ENCODE data around the gene SLC25A38. TPM values are rescaled to one million over a fixed set of nuclear protein-coding genes. Genes with fewer than 3 reads are reported as not detected.
"Not testable (repeated sequence)": the region's sequence is repeated elsewhere in the genome, so short reads cannot be mapped to it uniquely, and the experiment has no call there.

SLC25A38 gene, protein sequence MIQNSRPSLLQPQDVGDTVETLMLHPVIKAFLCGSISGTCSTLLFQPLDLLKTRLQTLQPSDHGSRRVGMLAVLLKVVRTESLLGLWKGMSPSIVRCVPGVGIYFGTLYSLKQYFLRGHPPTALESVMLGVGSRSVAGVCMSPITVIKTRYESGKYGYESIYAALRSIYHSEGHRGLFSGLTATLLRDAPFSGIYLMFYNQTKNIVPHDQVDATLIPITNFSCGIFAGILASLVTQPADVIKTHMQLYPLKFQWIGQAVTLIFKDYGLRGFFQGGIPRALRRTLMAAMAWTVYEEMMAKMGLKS
- polyA plus RNA-seq (ENCODE audit: insufficient read length in 4 of 4), result 10 to 100 TPM; 32.6 to 38.5 (median 36.5) TPM

DNA sequence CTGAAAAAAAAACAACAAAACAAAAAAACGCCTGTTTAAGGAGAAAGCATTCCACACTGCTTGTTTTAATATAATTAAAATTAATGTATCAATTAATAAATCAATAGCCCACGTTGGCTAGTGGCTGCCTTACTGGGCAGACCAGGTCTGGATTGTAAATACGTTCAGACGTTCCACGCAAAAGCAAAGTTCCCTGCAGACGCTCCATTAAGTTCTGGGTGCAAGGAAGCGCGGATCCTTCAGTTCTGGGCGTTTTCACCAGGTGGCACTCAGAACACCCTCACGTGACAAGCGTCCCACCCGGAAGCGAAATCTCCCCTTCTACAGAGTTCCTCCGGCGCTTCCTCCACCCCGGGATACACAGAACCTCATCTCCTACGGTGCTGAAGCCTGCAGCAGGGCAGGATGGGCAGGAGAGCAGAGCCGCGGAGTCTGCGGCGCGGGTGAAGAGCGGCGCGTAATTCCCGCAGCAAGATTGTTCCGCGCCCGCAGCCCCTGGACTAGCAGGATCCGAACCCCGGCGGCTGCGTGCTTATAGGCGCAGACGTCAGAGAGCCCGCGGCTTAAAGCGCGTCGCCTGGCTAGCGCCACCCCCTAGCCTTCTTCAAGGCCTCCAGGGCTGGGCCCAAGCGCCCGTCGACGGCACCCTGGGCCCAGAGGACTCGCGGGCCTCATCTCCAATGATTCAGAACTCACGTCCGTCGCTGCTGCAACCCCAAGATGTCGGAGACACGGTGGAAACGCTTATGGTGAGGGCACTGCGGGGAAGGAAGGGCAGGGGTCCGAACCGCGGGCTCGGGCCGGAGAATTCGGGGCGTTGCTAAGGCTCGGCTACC is at the start of gene SLC25A38:
Gene SLC25A38 (plus strand): TSS at position 326 of the 836 bp plus-strand sequence. CDS start 355 bp downstream, at position 681.
- peak; percentile 60 to 78 (median 70) for DNase-seq (ENCODE audit: low read depth in 4 of 4, low spot score in 2 of 4)

DNA sequence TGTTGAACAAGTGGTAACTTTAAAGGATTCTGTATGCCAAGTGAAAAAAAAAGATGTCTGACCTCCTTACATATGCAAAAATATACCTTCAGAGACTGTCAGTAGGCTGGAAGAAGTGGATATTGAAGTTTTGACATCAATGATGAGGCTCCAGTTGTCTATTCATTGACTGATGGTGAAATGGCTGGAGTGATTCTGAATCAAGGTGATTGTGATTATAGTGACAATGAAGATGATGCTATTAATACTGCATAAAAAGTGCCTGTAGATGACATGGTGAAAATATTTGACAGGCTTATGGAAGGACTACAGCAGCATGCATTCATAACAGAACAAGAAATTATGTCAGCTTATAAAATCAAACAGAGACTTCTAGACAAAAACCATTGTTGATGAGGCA is 49.6 kb upstream of the SLC25A38 start:
- no peak for DNase-seq (ENCODE audit: low read depth in 4 of 4, low spot score in 2 of 4)

DNA sequence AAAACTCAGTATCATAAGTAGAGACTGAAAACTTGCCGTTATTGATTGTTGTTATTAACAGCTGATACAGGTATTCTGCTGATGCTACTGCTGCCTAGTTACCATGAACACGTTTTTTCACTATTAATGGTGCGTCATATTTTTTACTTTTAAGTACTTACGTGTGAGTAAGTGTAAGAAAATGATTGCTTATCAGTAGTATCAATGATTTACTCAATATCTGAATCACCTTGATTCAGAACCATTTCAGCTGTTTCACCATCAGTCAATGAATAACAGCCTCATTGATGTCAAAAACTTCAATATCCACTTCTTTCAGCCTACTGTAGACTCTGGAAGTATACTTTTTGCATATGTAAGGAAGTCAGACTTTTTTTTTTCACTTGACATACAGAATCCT is 49.0 kb upstream of the SLC25A38 start:
- no peak for DNase-seq (ENCODE audit: low read depth in 4 of 4, low spot score in 2 of 4)

DNA sequence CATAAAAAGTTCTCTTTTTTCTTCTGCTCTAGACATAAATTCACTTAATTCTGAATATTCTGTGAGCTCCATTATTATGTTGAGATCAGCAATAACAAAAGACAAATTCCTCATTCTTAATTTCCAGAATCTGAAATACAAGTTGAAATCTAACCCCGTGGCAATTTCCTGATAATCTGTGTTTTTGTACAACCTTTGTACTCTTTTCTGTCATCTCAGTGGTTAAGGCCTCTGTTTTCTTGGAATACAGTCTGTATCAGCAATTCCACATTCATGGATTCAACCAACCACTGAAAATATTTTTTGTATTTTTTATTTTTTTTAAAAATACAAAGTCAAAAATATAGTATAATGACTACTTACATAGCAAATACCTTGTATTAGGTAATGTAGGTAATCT is 45.0 kb upstream of the SLC25A38 start:
- DNase-seq (ENCODE audit: low read depth in 4 of 4, low spot score in 2 of 4), result no peak

DNA sequence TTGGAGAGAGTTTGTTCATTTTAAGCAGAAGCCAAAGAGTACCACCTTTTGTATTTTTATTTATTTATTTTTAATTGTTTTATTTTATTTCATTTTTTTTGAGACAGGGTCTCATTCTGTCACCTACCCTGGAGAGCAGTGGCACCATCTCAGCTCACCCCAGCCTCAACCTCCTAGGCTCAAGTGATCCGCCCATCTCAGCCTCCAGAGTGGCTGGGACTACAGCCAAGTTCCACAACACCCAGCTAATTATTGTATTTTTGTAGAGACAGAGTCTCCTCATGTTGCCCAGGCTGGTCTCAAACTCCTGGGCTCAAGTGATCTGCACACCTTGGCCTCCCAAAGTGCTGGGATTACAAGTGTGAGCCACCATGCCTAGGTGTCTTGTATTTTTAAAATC is 44.1 kb upstream of the SLC25A38 start:
- no peak for DNase-seq (ENCODE audit: low read depth in 4 of 4, low spot score in 2 of 4)

DNA sequence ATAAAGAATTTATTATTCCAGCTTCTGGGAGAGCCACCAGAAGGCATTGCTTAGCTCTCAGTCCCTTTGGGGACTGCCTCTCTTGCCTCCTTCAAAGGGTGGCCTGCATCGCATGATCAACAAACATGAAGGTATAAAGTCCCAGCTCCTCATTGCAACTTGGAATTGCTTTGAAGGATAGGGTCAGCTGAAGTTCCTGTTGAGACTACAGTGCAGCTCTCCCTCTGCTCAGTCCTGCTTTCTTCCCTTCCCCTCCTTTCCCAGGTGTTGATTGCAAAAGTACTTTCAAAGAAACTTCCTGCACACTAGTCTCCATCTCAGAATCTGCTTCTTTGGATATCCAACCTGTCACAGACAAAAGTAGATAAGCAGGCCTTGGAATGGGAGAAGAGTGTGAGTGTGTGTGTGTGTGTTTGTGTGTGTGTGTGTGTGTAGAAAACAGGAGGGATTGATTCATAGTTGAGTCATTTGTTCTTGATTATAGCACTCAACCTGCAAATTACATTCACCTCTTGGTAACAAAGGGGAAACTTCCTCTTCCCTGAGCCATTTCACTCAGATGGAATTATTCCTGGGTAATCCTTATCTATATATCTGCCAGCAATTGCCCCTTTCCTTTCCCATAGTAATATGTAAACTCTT is 40.0 kb upstream of the SLC25A38 start:
- no peak for DNase-seq (ENCODE audit: low read depth in 4 of 4, low spot score in 2 of 4)

DNA sequence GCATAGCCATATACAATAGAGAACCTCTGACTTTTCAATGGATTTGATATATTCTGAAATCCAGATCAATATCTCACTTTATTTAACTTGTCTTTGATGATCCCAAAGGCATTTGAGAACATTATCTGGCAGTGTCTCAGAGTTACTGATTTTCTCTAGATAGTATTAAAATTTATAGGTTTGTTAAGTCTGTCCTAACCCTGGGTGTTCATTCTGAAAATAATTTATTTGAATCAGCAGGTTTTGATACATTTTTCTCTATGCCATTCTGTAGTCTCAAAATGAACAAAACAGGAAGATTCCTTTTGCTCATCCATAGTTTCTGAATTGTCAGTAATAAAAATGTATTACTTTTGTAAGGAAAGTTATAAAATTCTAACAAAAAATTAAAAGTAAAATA is 39.4 kb upstream of the SLC25A38 start:
- DNase-seq (ENCODE audit: low read depth in 4 of 4, low spot score in 2 of 4), result no peak

DNA sequence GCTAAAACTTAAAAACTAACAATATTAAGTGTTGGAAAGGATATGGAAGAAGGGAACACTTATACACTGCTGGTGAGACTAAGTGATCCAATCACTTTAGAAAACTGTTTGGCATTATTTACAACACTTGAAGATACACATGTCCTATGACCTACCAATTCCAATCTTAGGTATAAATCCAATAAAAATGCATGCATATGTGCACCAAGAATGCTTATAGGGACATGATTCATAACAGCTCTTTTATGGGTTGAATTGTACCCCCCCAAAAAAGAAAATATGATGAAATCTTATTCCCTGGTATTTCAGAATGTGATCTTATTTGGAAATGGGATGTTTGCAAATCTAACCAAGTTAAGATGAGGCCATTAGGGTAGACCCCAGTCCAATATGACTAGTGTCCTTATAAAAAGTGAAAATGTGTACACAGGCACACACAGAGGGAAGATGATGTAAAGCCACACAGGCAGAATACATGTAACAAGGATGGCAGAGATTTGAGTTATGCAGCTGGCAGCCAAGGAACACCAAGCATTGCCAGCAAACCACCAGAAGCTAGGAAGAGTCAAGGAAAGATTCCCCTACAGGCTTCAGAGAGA is 38.3 kb upstream of the SLC25A38 start:
- DNase-seq (ENCODE audit: low read depth in 4 of 4, low spot score in 2 of 4), result no peak

DNA sequence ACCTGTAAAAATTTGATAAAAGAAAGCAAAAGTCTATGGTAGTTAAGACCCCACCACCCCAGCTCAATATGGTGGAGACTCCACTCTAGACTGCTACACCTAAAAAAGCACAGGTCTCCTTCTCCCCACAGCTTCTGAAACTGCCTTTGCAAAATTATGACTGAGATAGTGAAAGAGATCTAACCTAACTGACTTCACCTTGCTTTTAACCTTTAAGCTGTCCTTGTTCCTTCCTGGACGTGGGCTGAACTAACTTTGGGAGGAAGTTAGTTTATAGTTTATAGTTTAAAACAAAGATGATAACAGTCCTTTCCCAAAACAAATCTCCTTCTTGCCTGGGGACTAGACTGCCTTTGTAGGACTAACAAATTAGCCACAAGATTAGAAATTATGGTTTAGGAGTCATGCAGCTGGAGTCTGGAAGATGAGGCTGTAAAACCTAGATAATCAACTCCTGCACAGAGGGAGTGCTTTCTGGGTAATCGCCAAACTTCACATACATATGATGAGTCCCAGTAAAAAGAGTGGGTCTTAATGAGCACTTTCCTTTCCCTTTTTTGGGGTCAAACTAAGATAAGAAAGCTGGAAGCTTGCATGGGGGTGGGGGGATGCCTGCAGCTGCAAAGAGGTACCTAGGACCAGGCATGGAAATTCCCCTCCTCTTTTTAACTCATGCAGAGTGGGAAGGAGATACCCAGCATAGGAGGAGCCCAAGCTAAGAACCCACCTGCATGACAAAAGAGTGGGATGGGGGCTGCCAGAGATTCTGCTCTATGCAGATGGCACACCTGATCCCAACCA is 36.2 kb upstream of the SLC25A38 start:
- no peak for DNase-seq (ENCODE audit: low read depth in 4 of 4, low spot score in 2 of 4)

DNA sequence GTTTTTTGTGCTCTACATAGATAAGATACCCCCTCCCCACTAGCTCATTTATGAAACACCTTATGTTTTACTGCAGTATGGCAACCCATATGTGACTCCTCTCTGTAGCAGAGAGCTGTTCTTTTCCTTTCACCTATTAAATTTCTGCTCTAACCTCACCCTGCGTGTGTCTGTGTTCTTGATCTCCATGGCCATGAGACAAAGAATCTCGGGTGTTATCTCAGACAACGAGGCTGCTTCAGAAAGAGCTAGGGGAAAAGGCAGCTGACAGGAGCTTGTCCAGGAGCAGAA is 35.6 kb upstream of the SLC25A38 start:
- DNase-seq (ENCODE audit: low read depth in 4 of 4, low spot score in 2 of 4), result no peak

DNA sequence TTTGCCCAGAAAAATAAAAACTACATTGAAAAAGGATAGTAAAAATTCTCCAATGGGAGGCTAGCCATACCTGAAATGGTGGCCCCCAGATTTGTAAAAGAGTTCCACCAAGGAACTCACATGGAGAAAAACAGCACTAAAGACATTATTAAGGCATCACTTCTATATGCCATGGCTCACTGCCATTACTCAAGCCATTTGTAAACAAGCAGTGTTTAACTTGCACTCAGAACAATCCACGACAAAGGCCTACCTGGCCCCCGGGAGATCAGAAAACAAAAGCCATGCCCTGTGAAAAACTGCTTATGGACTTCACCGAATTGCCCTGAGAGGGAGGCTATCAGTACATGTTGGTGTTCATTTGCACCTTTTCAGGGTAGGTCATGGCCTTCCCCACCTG is 34.1 kb upstream of the SLC25A38 start:
- DNase-seq (ENCODE audit: low read depth in 4 of 4, low spot score in 2 of 4), result no peak

DNA sequence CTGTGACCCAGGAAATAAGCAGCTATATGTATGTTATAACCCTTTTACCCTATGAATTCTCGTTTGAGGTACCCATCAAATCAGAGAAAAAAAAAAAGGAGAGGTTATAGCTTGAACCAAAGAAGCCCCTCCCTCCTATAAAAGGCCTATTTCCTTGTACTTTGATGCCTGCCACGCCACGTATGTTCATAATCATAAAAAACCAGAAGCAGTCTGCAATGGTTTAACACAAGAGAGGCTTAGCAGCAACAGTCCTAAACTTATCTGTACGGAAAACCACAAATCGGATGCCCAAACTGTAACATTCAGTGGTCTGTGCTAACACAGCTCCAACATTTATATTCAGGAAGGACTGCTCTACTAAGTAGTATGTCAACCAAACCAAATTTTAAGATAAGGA is 32.5 kb upstream of the SLC25A38 start:
- no peak for DNase-seq (ENCODE audit: low read depth in 4 of 4, low spot score in 2 of 4)

DNA sequence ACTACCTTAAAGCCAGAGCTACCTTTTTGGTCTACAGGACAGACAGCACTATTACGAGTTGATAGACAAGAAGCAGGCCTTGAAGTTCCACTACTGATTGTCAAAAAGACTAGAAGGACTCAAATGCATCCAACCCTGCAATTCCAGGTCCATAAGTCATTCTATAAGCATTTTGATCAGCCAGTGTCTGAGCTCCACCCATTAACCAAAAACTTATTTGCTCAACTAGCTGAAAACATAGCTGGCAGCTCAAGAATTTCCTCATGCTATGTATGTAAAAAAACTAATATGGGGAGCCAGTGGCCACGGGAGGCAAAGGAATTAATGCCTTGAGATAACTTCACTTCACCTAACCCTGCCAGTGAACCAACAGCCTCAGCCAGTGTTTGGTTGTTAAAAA is 32.0 kb upstream of the SLC25A38 start:
- DNase-seq (ENCODE audit: low read depth in 4 of 4, low spot score in 2 of 4), result not testable (repeated sequence)

DNA sequence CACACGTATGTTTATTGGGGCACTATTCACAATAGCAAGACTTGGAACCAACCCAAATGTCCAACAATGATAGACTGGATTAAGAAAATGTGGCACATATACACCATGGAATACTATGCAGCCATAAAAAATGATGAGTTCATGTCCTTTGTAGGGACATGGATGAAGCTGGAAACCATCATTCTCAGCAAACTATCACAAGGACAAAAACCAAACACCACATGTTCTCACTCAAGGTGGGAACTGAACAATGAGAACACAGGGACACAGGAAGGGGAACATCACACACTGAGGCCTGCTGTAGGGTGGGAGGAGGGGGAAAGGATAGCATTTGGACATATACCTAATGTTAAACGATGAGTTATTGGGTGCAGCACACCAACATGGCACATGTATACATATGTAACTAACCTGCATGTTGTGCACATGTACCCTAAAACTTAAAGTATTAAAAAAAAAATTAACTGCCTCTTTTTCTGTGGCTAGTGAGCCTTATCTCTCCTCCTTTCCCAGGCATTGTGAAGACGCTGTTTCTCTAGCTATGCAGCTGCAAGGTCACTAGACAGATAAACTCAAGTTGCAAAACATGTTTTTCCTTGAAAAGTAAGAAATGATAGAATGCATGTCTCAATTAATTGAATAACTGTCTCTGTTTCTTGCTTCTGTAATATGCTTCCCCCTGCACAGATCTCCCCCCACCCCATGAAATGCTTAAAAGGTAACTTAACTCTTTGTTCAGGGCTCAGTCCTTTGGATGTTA is 29.8 kb upstream of the SLC25A38 start:
- DNase-seq (ENCODE audit: low read depth in 4 of 4, low spot score in 2 of 4), result not testable (repeated sequence)

DNA sequence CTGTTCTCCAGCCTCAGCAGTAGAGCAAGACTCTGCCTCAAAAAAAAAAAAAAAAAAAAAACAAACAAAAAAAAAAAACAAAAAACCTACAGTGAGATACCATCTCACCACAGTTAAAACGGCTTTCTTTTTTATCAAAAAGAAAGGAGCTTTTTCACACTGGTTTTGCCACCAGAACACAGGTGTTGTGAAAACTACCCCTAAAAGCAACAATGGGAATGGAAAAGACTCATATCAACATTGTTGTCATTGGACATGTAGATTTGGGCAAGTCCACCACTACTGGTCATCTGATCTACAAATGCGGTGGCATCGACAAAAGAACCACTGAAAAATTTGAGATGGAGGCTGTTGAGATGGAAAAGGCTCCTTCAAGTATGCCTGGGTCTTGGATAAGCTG is 24.8 kb upstream of the SLC25A38 start:
- no peak for DNase-seq (ENCODE audit: low read depth in 4 of 4, low spot score in 2 of 4)

DNA sequence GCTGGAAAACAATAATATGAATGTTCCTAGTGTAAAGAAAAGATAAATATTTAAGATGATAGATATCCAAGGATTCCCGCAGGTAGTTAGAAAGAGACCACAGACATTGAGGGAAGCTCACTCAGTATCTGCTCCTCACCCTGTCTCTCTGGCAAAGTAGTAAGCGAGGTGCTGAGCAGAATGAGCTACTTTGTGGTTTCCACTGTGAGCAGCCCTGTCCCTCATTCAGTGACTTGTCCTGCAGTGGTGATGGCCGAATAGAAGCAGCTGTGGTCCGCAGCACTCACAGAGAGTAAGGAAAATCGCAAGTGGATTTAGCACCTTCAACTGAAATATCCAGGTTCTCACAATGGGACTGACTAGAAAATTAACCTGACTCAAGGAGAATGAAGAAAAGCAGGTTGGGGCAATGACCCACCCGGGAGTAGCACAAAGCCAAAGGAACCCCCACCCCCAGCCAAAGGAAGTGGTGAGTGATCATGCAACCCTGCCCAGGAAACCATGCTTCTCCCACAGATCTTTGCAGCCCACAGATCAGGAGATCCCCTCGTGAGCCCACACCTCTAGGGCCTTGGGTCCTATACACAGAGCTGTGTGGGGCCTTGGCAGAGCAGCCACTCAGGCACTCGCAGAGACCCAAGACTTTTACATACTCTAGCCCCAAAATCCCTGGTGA is 21.8 kb upstream of the SLC25A38 start:
- no peak for DNase-seq (ENCODE audit: low read depth in 4 of 4, low spot score in 2 of 4)

DNA sequence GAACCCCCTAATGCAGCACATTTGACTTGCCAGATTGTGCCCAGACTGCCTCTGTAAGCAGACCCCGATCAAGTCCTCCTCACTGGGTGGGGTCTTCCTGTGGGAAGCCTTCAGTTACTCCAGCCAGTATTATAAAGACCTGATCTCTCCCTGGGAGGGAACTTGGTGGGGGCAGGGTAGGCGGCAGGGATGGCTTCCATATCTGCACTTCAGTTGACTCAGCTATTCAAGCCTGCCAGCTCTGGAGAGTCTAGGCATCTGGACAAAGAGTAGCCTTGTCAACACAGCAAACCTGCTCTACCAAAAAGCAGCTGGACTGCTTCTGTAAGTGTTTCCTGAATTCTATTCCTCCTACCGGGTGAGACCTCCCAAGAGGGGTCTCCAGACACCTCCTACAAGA is 21.0 kb upstream of the SLC25A38 start:
- DNase-seq (ENCODE audit: low read depth in 4 of 4, low spot score in 2 of 4), result no peak

DNA sequence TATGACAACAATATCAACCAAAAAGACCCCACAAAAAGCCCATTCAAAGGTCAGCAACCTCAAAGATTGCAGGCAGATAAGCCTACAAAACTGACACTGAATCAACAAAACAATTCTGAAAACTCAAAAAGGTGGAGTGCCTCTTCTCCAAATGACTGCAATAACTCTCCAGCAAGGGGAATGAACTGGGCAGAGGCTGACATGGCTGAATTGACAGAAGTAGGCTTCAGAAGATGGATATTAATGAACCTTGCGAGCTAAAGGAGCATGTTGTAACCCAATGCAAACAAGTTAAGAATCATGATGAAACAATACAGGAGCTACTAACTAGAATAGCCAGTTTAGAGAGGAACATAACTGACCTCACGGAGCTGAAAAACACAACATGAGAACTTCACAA is 20.4 kb upstream of the SLC25A38 start:
- no peak for DNase-seq (ENCODE audit: low read depth in 4 of 4, low spot score in 2 of 4)

DNA sequence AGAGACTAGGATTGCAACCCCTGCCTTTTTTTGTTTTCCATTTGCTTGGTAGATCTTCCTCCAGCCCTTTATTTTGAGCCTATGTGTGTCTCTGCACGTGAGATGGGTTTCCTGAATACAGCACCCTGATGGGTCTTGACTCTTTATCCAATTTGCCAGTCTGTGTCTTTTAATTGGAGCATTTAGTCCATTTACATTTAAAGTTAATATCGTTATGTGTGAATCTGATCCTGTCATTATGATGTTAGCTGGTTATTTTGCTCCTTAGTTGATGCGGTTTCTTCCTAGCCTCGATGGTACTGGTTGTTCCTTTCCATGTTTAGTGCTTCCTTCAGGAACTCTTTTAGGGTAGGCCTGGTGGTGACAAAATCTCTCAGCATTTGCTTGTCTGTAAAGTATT is 12.7 kb upstream of the SLC25A38 start:
- DNase-seq (ENCODE audit: low read depth in 4 of 4, low spot score in 2 of 4), result not testable (repeated sequence)
